NB4 (cell line): Measurements from ENCODE around the gene AP3B1.

Experiments used
- CTCF ChIP-seq: IDR thresholded peaks from one replicate; pipeline ENCODE4 v1.5.1; 2012; ENCODE audit warnings: low read depth, low read length
- MAX ChIP-seq: IDR thresholded peaks from 2 replicates; pipeline ENCODE4 v1.6.1; 2011; ENCODE audit warnings: low read depth, low read length
- MYC ChIP-seq: IDR thresholded peaks from 2 replicates; pipeline ENCODE4 v1.6.1; 2011; ENCODE audit warnings: low read depth, low read length
- POLR2A ChIP-seq: IDR thresholded peaks from 2 replicates; pipeline ENCODE4 v1.6.1; 2011; ENCODE audit warnings: mild to moderate bottlenecking; ENCODE audit not compliant: insufficient read length; ENCODE audit errors: extremely low read depth

GRCh38 chr5:78076351-78076750, 218.1 kb downstream of the AP3B1 start:
- TF ChIP-seq CTCF (no peak), POLR2A (no peak), MAX (no peak), MYC (no peak)
